Measurements from ENCODE around the gene IFFO2.

IFFO2 gene

DNA sequence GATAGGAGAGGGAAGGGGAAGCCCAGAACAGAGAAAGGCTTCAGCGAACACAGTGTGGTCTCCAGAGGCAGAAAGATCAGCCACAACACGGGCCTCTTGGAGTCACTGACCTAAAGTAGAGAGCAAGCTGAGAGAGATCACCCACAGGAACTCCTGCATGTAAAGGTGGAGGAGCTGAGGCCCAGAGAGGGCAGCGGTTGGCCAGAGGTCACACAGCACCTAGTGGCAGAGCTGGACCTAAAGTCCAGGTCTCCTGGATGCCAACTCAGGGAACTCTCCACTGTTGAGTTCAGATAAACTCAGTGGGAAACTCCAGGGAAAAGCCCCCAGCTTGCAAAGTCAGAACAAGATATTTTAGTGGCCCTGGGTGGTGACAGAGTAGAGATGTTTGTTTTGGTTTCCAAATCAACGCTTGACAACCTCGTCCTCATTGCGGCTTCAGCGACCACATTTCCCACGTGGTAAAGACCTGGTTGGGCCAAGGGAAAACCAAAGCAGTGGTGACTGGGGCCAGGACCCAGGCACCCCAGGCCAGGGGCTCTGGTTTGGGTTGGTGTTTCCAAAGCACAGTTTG lies 4.6 kb downstream of the IFFO2 start:
- peak; percentile 78 to 80 (median 78) for DNase-seq (ENCODE audit: low read depth in 2 of 3, low spot score in 1 of 3)

DNA sequence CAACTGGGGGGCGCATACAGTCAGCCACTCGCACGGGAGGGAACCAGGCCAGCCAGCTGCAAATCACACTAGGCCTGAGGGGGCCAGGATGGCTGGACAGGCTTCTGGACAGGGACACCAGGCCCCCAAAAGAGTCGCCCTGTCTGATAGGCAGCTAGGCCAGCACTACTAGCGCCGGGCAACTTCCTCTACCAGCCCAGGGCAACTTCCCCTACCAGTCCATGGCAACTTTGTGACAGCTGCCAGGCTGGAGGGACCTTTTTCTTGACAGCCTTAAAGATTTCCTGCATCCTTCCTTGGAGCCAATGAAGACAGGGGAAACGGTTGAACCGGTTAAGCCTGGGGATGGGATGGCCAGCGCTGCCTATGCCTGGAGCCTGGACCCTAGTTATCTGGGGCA lies 5.1 kb downstream of the IFFO2 start:
- DNase-seq (ENCODE audit: low read depth in 2 of 3, low spot score in 1 of 3) = no peak

DNA sequence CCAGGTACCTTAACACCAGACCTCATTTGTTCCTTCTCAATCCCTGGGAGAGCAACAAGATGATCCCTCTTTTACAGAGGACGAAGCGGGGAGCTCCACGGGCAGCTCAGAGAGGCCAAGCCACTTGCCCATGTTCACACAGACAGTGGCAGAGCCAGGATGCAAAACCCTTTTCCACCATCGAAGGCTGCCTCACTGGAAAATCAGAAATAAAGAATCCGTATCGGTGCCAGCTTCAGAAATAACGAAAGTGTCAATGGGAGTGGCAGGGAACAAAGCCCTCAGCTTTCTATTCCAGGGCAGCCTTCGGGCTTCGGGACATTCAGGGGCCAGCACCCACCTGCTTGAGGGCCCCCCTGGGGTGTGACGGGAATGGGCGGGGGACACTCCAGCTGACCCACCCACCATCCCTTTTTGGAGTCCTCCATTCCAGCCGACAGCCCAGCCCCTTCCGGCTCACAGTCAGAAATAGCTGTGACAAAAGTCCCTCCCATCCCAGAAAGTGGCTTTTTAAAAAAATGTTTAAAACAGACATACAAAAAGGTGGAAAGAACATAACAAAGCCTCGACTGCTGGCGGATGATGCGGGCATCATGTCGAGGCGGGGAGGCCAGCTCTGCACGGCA lies 6.0 kb downstream of the IFFO2 start:
- DNase-seq (ENCODE audit: low read depth in 2 of 3, low spot score in 1 of 3) = peak in 1 of 3 donors; percentile 35

DNA sequence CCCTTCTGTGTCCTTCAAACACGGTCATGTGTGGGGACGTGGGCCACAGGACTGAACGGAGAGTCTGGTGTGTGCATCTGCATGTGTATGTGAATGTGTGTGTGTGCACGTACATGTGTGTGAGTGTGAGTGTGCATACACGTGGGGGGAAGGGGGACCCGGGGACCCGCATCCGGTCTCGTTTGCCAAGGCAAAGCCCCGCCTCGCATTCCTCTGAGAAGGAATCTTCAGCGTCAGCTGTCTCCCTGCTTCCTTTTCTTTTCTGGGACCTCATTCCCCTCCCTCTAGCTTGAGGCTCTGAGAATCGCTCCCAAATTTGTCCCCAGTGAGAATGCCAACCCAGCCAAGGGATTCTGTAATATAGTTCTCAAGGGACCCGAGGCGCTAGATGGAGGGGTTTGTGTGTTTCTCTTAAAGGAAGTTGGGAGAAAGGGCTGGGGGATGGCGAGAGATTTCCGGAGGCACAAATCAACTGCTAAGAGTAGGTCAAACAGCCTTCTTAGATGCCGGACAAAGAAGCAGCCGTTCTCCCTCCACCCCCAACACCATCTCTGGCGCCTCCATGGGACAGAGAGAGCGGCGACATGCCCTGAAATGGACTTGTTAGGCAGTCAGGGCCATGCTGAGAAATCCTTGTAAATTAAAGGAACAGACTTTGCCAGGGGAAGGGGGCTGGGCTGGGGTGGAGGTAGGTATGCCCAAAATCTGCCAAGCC lies 6.6 kb downstream of the IFFO2 start:
- DNase-seq (ENCODE audit: low read depth in 2 of 3, low spot score in 1 of 3) = no peak

DNA sequence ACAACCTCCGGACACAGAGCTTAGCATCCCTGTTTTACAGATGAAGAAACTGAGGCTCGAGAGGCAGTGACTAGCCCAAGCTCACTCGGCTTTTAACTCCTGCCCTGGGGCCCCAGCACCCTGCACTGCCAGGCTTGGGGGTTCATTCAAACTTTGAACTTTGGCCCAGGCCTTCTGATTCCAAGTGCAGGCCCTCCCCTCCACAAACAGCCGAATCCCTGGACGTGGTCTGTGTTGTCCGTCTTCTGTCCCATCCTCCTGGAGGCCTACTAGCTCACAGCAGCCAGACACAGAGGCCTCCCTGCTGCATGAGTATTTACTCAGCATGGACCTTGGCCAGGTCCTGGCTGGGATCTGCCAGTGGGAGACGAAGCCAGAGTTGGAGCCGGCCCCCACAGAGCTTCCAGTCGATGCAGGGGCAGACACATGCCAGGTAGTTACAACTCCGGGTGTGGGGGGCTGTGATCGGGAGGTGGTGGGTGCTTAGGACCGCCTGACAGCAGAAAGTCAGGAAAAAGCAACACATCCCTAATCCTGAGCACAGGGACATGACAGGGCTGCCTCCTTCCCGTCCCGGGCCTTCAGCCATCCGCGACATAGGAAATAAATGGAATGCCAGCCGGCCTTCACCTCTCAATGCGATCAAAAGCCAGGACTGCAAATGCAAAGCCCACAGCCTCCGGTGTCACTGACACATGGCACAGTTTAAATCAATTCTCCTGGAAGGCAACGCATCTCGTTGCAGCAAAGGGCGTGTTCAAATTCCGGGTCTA lies 7.4 kb downstream of the IFFO2 start:
- no peak for DNase-seq (ENCODE audit: low read depth in 2 of 3, low spot score in 1 of 3)

GRCh38 chr1:18948048-18948912 lies 8.2 kb downstream of the IFFO2 start:
- peak in 2 of 3 donors; percentile 31 to 49 for DNase-seq (ENCODE audit: low read depth in 2 of 3, low spot score in 1 of 3)

- DNase-seq (ENCODE audit: low read depth in 2 of 3, low spot score in 1 of 3) = no peak
Measured at GRCh38 chr1:18947570-18947969, 8.9 kb downstream of the IFFO2 start.

DNA sequence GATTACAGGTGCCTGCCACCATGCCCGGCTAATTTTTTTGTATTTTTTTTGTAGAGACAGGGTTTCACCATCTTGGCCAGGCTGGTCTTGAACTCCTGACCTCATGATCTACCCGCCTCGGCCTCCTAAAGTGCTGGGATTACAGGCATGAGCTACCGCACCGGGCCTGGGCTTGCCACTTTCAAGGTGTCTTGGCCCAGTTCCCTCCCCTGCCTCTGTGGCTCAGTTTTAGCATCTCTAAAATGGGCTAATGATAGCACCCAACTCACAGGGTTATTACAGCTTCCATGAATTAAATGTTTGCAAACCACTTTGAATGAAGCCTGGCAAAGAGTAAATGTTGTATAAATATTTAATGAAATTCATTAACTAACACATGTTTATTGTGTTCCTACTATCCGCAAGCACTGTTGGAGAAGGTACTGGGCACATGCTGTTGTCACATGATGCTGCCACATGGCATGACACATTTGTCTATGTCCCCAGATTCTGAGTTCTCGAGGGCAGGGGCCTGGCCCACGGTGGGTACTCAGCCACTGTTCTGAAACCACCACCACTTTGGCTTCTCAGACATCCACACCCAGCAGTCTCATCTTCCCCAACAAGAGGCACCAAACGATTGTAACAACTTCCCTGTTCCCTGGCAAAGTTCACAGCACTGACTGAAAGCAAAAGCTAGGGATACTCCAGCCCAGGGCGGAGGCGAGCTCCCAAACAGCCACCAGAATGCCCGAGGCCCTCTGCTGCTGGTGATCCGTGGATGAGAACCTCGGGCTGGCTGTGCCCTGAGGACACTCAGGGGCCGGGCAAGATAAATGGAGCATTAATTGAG lies 9.7 kb downstream of the IFFO2 start:
- DNase-seq (ENCODE audit: low read depth in 2 of 3, low spot score in 1 of 3) = no peak

DNA sequence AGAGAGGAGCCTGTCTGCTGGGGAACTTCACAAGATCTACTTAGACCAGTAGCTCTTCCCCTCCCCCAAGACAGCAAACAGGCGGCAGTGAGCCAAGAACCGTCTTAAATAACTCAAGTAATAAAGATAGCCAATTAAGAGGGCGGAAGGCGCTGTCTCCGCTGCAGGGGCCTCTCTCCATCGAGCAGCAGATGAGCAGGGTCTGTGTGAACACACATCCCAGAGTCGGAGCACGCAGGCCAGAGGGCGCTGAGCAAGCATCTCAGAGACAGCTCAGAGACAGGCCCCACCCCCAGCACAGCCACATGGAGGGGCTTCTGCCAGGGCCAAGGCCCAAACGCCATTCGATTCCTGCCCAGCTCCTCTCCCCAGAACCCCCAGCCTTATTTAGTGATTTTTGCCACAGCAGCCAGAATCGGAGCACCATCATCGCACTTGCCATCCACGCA lies 11.1 kb downstream of the IFFO2 start:
- no peak for DNase-seq (ENCODE audit: low read depth in 2 of 3, low spot score in 1 of 3)

GRCh38 chr1:18944810-18945209 lies 11.7 kb downstream of the IFFO2 start:
- DNase-seq (ENCODE audit: low read depth in 2 of 3, low spot score in 1 of 3) = no peak

GRCh38 chr1:18943914-18944572 lies 12.4 kb downstream of the IFFO2 start:
- no peak for DNase-seq (ENCODE audit: low read depth in 2 of 3, low spot score in 1 of 3)

DNA sequence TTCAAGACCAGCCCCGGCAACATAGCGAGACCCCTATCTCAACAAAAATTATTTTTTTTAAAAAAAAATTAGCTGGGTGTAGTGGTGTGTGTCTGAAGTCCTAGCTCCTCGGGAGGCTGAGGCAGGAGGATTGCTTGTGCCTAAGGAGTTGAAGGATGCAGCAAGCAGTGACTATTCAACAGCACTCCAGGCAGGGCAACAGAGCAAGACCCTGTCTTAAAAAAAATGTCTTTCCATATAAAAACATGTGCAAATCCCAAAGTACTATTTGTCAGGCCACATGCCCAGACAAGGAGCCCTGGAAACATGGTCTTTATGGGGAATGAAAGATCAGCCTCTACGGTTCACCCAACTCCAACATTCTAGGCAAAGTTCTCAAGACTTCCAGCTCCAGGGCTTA lies 13.3 kb downstream of the IFFO2 start:
- no peak for DNase-seq (ENCODE audit: low read depth in 2 of 3, low spot score in 1 of 3)

GRCh38 chr1:18942340-18942739 lies 14.1 kb downstream of the IFFO2 start:
- DNase-seq (ENCODE audit: low read depth in 2 of 3, low spot score in 1 of 3) = no peak

DNA sequence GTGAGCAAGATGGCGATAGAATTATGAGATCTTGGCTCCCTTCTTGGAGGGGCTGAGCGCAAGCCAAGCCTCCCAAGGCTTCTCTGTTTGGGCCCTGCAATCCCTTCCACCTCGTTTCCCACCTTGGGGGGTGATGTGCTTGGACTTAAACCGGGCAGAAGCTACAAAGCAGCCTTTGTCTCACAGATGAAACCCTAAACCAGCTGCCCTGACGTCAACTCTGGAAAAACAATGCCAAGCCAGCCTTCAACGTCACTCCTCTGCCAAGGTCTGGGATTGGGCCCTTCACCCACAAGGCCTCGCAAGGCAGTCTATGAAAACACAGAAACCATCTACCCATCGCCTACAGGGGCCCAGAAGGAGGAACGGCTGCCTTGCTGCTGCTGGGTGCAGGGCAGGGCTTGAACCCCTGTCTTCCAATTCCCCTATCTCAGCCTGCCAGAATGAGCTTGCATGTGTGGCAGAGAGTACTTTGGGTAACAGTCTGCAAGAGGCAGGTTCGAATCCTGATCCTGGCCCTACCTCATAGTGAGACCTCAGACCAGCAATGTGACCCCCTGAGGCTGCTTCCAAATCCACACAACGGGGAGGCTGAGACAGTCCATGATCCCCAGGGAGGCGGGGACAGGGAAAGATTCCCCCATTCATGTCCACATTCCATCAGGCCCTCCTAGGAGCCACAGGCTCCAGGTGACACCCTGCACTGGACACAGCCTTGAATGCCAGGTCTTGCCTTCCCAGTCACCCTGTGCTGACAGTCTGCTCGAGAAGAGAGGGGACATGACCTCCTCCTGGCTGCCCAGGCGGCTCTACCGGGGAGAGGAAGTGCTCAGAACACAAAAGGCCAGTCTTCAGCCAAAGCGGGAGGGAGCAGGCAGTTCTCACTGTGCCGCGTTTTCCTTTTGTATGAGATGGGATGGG lies 15.0 kb downstream of the IFFO2 start:
- no peak for DNase-seq (ENCODE audit: low read depth in 2 of 3, low spot score in 1 of 3)

GRCh38 chr1:18940303-18941020 lies 16.0 kb downstream of the IFFO2 start:
- DNase-seq (ENCODE audit: low read depth in 2 of 3, low spot score in 1 of 3) = no peak

- no peak for DNase-seq (ENCODE audit: low read depth in 2 of 3, low spot score in 1 of 3)
Measured at GRCh38 chr1:18939398-18940302, 16.8 kb downstream of the IFFO2 start.

DNA sequence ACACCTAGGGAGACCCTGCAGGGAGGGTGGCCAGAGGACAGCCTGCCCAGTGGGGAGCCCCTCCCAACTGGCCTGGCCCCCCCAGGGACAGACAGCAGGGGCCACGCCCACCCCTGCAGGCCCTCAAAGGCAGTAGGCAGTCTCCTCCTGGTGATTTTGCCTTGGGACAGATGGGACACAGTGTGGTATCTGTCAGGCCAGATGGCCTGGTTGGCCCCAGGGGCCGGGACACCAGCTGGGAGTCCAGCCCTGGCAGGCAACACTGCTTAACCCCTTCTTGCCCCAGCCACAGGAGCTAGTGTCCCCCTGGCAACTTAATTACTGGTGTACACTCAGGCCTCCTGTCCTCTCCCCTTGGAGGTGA lies 17.8 kb downstream of the IFFO2 start:
- no peak for DNase-seq (ENCODE audit: low read depth in 2 of 3, low spot score in 1 of 3)
